Left lung (tissue), 10 donors: ENCODE results near the gene SLC12A7. TPM values are rescaled to one million over a fixed set of nuclear protein-coding genes. Genes with fewer than 3 reads are reported as not detected.

Experiments
- ATAC-seq: fragments of 200-7000 bp; cut with Tn5 transposase; one replicate; pipeline ENCODE4 v1.9.1; 2020; ENCODE audit warnings: moderate library complexity
- DNase-seq, 4 donors: peaks; one replicate each; pipeline ENCODE4 v3.0.0-alpha.2; 2013 to 2020
- H3K27ac ChIP-seq, 2 donors: fragments of 200-600 bp; sonication (generic) in 1 of 2; one replicate each; pipeline versions ENCODE4 v1.5.0 to v1.8.0; 2020 to 2021
- H3K27me3 ChIP-seq, 2 donors: fragments of 200-600 bp; sonication (generic) in 1 of 2; one replicate each; pipeline versions ENCODE4 v1.5.0 to v1.8.0; 2020 to 2021
- H3K36me3 ChIP-seq, 2 donors: fragments of 200-600 bp; sonication (generic) in 1 of 2; one replicate each; pipeline versions ENCODE4 v1.5.0 to v1.8.0; 2020 to 2021
- H3K4me1 ChIP-seq, 2 donors: fragments of 200-600 bp; one replicate each; pipeline ENCODE4 v1.8.0; 2021
- H3K4me3 ChIP-seq, 2 donors: fragments of 200-600 bp; sonication (generic) in 1 of 2; one replicate each; pipeline versions ENCODE4 v1.5.0 to v1.8.0; 2020 to 2021; ENCODE audit warnings: mild to moderate bottlenecking in 1 of 2
- H3K9me3 ChIP-seq, 2 donors: fragments of 200-600 bp; sonication (generic) in 1 of 2; one replicate each; pipeline versions ENCODE4 v1.5.0 to v1.8.0; 2020 to 2021
- CTCF ChIP-seq, 2 donors: fragments of 200-600 bp; sonication (generic) in 1 of 2; IDR thresholded peaks; one replicate each; pipeline versions ENCODE4 v1.5.0 to v1.8.0; 2021; ENCODE audit warnings: antibody characterized with exemption in 2 of 2
- intact Hi-C, 2 donors: fragments of 100-400 bp; cut with DNase I; formaldehyde crosslinking; loops; one replicate each; pipeline versions ENCODE4 v1.11.2 to v1.14.2; 2022
- polyA plus RNA-seq, 6 donors: library from polyadenylated mRNA; unstranded; fragments of 120-200 nt; gene quantifications; one replicate each; pipeline ENCODE4 v1.2.1, GENCODE V29; 2013; ENCODE audit not compliant: insufficient read length in 6 of 6
- total RNA-seq, 2 donors: library from RNA; stranded (reverse); fragmentation: NEBNext Ultra II Directional; extraction: Animal tissue kit (Norgen Biotek cat#: 25700); gene quantifications; one replicate each; pipeline ENCODE4 v1.2.1, GENCODE V29; 2021
- donor health status: DM: no; HTN: yes; CAD: no.
- donor health status: DM: no; HTN: no; CAD: no.

The SLC12A7 gene
- total and polyA plus RNA-seq, 8 donors: 28.1 to 45.0 (median 32.3) TPM

DNA sequence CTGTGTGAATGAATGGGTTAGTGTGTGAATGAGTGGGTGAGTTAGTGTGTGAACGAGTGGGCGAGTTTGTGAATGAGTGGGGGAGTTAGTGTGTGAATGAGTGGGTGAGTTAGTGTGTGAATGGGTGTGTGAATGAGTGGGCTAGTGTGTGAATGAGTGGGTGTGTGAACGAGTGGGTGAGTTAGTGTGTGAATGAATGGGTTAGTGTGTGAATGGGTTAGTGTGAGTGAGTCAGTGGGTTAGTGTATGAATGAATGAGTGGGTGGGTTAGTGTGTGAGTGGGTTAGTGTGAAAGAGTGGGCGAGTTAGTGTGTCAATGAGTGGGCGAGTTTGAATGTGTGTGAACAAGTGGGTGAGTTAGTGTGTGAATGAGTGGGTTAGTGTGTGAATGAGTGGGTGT is 67.7 kb downstream of the SLC12A7 start:
- Histone ChIP-seq H3K27me3 (no peaks in the 10 kb centered on the region), H3K4me3 (no peak overlapping the region), H3K27ac (no peak overlapping the region), H3K9me3 (no peaks in the 10 kb centered on the region), H3K4me1 (no peaks in the 10 kb centered on the region), H3K36me3 (no peaks in the 10 kb centered on the region)
- ATAC-seq (no peak), DNase-seq (no peak)
- TF ChIP-seq CTCF (IDR thresholded peaks at IDR 0.05): no peak
- intact Hi-C loops: no loop called here

DNA sequence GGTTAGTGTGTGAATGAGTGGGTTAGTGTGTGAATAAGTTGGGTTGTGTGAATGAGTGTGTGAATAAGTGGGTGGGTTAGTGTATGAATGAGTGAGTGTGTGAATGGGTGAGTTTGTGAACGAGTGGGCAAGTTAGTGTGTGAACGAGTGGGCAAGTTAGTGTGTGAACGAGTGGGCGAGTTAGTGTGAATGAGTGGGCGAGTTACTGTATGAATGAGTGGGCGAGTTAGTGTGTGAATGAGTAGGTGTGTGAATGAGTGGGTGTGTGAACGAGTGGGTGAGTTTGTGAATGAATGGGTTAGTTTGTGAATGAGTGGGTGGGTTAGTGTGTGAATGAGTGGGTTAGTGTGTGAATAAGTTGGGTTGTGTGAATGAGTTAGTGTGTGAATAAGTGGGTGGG is 68.5 kb downstream of the SLC12A7 start:
- H3K9me3 ChIP-seq: no peaks in the 10 kb centered on the region
- no peak for DNase-seq
- no peak overlapping the region for H3K27ac ChIP-seq
- no peak for ATAC-seq
- no peaks in the 10 kb centered on the region for H3K36me3 ChIP-seq
- intact Hi-C loops: no loop called here
- H3K27me3 ChIP-seq: no peaks in the 10 kb centered on the region
- no peak for TF ChIP-seq CTCF (IDR thresholded peaks at IDR 0.05)
- H3K4me3 ChIP-seq: no peak overlapping the region
- no peaks in the 10 kb centered on the region for H3K4me1 ChIP-seq

DNA sequence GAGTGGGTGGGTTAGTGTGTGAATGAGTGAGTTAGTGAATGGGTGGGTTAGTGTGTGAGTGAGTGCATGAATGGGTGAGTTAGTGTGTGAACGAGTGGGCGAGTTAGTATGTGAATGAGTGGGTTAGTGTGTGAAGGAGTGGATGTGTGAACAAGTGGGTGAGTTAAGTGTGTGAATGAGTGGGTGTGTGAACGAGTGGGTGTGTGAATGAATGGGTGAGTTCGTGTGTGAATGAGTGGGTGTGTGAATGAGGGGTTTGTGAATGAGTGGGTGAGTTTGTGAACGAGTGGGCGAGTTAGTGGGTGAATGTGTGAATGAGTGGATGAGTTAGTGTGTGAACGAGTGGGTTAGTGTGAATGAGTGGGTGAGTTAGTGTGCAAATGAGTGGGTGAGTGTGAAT is 69.2 kb downstream of the SLC12A7 start:
- H3K4me1 ChIP-seq: no peaks in the 10 kb centered on the region
- H3K4me3 ChIP-seq: no peak overlapping the region
- no peaks in the 10 kb centered on the region for H3K36me3 ChIP-seq
- DNase-seq (no peak), ATAC-seq (no peak)
- H3K9me3 ChIP-seq: no peaks in the 10 kb centered on the region
- H3K27me3 ChIP-seq: no peaks in the 10 kb centered on the region
- no peak overlapping the region for H3K27ac ChIP-seq
- no peak for TF ChIP-seq CTCF (IDR thresholded peaks at IDR 0.05)
- intact Hi-C loops: no loop called here

DNA sequence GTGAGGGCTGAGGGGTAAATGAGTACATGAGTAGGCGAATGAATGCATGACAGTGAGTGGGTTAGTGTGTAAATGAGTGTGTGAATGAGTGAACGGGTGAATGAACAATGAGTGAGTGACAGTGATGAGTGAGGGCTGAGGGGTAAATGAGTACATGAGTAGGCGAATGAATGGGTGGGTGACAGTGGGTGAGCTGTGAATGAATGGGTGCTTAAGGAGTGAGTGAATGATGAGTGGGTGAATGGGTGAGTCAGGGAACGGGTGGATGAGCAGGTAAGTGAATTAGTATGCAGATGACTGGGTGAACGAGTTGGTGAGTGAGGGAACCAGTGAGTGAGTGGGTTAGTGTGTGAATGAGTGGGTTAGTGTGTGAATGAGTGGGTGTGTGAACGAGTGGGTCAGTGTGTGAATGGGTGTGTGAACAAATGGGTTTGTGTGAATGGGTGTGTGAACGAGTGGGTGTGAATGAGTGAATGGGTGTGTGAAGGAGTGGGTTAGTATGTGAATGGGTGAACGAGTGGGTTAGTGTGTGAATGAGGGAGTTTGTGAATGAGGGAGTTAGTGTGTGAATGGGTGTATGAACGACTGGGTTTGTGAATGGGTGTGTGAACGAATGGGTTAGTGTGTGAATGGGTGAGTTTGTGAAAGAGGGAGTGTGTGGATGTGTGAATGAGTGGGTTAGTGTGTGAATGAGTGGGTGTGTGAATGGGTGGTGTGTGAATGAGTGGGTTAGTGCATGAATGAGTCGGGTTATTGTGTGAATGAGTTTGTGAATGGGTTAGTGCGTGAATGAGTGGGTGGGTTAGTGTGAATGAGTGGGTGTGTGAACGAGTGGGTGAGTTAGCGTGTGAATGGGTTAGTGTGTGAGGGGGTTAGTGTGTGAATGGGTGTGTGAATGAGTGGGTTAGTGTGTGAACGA is 70.4 kb downstream of the SLC12A7 start:
- ATAC-seq: no peak
- no peak for DNase-seq
- Histone ChIP-seq H3K4me3 (no peak overlapping the region), H3K4me1 (no peaks in the 10 kb centered on the region), H3K9me3 (no peaks in the 10 kb centered on the region), H3K36me3 (no peaks in the 10 kb centered on the region), H3K27ac (no peak overlapping the region), H3K27me3 (no peaks in the 10 kb centered on the region)
- no peak for TF ChIP-seq CTCF (IDR thresholded peaks at IDR 0.05)
- intact Hi-C loops: no loop called here

DNA sequence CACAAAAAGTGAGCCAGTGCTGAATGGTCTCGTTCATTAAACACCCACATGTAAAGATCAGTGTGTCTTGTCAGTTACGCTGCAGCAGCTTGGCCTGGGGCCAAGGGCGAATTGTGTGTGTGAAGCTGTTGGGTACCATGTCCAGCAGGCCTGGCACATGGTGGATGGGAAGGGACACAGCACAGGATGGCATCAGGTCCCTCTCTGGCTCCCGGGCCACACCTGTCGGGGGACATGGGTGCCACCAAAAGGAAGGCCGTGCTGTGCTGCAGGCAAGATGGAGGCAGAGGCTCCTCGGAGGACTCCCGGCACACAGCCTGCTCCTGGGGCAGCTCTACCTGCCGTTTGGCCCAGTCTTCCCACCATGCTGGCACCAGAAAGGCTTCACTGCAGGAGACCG is 71.3 kb downstream of the SLC12A7 start:
- H3K4me3 ChIP-seq: no peak overlapping the region
- no peaks in the 10 kb centered on the region for H3K4me1 ChIP-seq
- no peak for TF ChIP-seq CTCF (IDR thresholded peaks at IDR 0.05)
- no peaks in the 10 kb centered on the region for H3K36me3 ChIP-seq
- DNase-seq (peak in 1 of 4 donors; percentile 37), ATAC-seq (no peak)
- H3K27me3 ChIP-seq: no peaks in the 10 kb centered on the region
- intact Hi-C loops: no loop called here
- H3K27ac ChIP-seq: no peak overlapping the region
- no peaks in the 10 kb centered on the region for H3K9me3 ChIP-seq
